Erythroblast (primary cell): Measurements from ENCODE around the gene AQP9.

Experiments
- GATA1 ChIP-seq: IDR thresholded peaks from 2 replicates; pipeline ENCODE4 v1.6.1; 2011; ENCODE audit warnings: low read depth, mild to moderate bottlenecking, control low read depth, low read length, moderate library complexity
- POLR2A ChIP-seq: IDR thresholded peaks from 2 replicates; pipeline ENCODE4 v1.6.1; 2011; ENCODE audit warnings: mild to moderate bottlenecking, low read length

GRCh38 chr15:58114812-58115211, 23.4 kb upstream of the AQP9 start:
- TF ChIP-seq POLR2A, result no peak
- TF ChIP-seq GATA1, result no peak
